ENCODE results near the gene PTPRN2. TPM values are rescaled to one million over a fixed set of nuclear protein-coding genes. Genes with fewer than 3 reads are reported as not detected.

Gene PTPRN2
- total and polyA plus RNA-seq, 2 donors (not counting 3 experiments of a cell fraction or from before 2014, with no cell fraction given) = 0.62 to 0.88 TPM

- Histone ChIP-seq H4K20me1 (replicated peaks; ENCODE audit: control insufficient read depth, extremely low read depth, insufficient read depth, low read length) (no peaks in the 10 kb centered on the region), H3K9me3 (replicated peaks; ENCODE audit: control insufficient read depth, insufficient read depth, low read length) (no peaks in the 10 kb centered on the region), H3K4me1 (ENCODE audit: control insufficient read depth, extremely low read depth, insufficient read depth, low read length) (no peaks in the 10 kb centered on the region), H3K36me3 (ENCODE audit: control insufficient read depth in 2 of 2, extremely low read depth in 1 of 2, insufficient read depth in 2 of 2, low read length in 2 of 2) (no peaks in the 10 kb centered on the region), H3K27me3 (ENCODE audit: control insufficient read depth in 2 of 2, insufficient read depth in 2 of 2, low read length in 2 of 2) (no peaks in the 10 kb centered on the region), H3K9ac (replicated peaks; ENCODE audit: extremely low read depth, insufficient read depth, low read length) (no peak overlapping the region), H3K4me3 (replicated peaks in 1 of 3; ENCODE audit: insufficient read depth in 1 of 3, low read depth in 1 of 3, low read length in 3 of 3) (no peak overlapping the region), H3K27ac (ENCODE audit: insufficient read depth, low read depth, low read length) (no peak overlapping the region), H3K9me1 (replicated peaks; ENCODE audit: control insufficient read depth, extremely low read depth, insufficient read depth, low read length) (no peaks in the 10 kb centered on the region), H2AFZ (ENCODE audit: low read depth, low read length) (no peak overlapping the region), H3K4me2 (ENCODE audit: insufficient read depth, low read length) (no peak overlapping the region), H3K79me2 (ENCODE audit: control insufficient read depth, insufficient read depth, low read length) (no peaks in the 10 kb centered on the region)
- FAIRE-seq (no peak), DNase-seq (ENCODE audit: low read depth, low spot score) (no peak)
- intact Hi-C loops (cut with micrococcal nuclease) = no loop called here
- no TSS peak for BruUV-seq (replicated peaks)
- ChIA-PET CTCF (interaction anchor here (0.9 kb wide), 1 partner anchor 18 kb away, joined by 3 read pairs; no protein-coding TSS in a partner anchor), POLR2A (no interaction called here)
- dilution Hi-C loops (cut with MboI; ENCODE audit: extremely low pct_ligation_motif_present, low sequenced_read_pairs) = no loop called here
- TF ChIP-seq EZH2 (IDR thresholded peaks at IDR 0.05; ENCODE audit: borderline replicate concordance, low read depth, low read length, severe bottlenecking) (no peak), POLR2AphosphoS5 (IDR thresholded peaks at IDR 0.05; ENCODE audit: insufficient read depth, low read depth, low read length) (no peak), JUN (IDR thresholded peaks at IDR 0.05; ENCODE audit: borderline replicate concordance, insufficient read depth, insufficient read length, low read depth) (no peak), MYC (IDR thresholded peaks at IDR 0.05; ENCODE audit: low read depth, low read length) (no peak), CTCF (IDR thresholded peaks at IDR 0.05; ENCODE audit: extremely low read depth in 1 of 2, insufficient read depth in 1 of 2, low read depth in 1 of 2, low read length in 2 of 2) (no peak), GATA2 (IDR thresholded peaks at IDR 0.05; ENCODE audit: insufficient read depth, insufficient read length, low read depth, low read length) (no peak), FOS (IDR thresholded peaks at IDR 0.05; ENCODE audit: borderline replicate concordance, insufficient read depth, low read length) (no peak), MAX (IDR thresholded peaks at IDR 0.05; ENCODE audit: insufficient read depth, insufficient read length) (no peak), POLR2A (IDR thresholded peaks at IDR 0.05; ENCODE audit: low read depth, low read length) (no peak)
Observed at GRCh38 chr7:158564663-158565035, 23.0 kb downstream of the PTPRN2 start.

Measured in endothelial cell of umbilical vein (primary cell).